Measurements from ENCODE around the gene POC1A.

The POC1A gene

DNA sequence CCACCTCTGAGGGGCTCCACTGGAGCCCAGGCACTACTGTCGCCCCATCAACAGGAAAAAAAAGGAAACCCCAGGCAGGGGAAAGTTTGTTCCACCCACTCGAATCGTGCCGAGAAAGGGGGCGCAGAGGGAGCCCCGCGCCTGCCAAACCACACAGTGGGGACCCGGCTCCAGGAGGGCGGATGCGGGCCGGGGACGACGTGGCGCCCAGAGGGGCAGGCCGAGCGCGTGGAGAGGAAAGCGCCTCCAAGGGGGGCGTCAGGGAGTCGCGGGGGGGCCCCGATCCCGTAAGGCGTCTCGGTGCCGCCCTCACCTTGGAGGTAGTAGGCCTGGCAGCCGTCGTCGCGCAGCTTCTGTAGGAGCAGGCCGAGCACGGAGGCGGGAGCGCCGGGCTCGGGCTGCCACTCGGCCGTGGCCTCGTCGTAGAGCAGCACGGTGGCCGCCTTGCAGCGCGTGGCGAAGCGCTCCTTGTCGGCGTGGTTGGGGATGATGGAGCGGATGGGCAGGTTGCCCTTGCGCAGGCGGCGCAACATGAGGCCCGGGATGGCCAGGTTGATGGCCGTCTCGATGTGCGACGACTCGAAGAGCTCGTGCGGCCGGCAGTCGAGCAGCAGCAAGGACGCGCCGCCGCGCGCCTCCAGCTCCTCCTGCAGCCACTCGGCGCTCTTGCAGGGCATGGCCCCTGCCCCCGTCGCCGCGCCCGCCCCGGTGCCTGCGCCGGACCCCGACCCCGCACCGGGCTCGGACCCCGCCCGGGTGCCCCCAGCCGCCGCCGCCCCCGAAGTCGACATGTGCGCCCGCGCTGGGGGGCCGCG, 98.5 kb downstream of the POC1A start:
- CTCF ChIA-PET, result interaction anchor here (0.5 to 2.0 kb wide), 7 partner anchors 14 to 222 kb away, joined by 3 to 12 read pairs (median 3); no protein-coding TSS in a partner anchor
- TF ChIP-seq L3MBTL2 (conservative IDR thresholded peaks at IDR 0.05), result peak; percentile 96
- no peak for TF ChIP-seq FOXK2 (IDR thresholded peaks at IDR 0.05)
- POLR2A ChIA-PET, result interaction anchor here (0.9 to 2.6 kb wide), 8 partner anchors 9 to 95 kb away, joined by 3 to 21 read pairs (median 4); partner anchors contain the start of genes ABHD14B and RPL29
- peak; percentile 66 for DNase-seq (ENCODE audit: extremely low spot score)

DNA sequence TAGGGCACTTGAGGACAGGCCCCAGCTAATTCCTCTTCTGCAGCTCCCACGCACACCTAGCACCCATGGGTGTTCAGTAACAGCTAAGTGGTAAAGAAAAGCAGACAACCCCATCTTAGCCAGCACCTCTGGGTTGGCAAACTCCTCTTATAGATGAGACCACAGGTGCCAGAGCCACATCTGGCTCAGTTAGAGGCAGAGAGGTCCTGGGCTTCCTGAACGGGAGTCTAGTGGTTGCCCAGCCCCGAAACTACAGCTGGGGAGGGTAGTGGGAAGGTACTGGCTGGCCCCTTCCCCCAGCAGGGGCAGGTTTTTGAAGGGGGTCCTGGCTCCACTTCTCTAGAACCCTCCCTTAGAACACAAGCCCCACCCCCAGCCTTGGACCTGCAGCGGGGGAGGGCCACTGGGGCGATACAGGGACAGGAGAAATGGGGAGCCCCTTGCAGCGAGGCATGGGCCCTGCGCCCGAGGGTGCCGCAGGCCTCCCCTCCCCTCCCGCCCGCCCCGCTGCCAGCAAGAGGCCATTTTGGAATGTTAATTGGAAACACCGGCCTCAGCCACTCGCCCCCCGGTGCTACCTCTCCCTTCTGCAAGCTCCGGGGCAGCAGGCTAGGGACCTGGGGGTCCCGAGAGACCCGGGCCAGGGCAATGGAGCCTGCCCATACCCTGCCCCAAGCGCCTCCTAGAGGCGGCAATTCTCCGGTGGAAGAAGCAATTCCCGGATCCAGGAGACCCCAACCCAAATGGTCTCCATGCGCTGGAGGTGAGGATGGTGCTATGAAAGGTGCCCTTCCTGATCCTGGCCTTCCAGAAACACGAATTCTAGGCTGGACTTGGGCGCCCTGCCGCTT, 99.3 kb downstream of the POC1A start:
- TF ChIP-seq SP1 (IDR thresholded peaks at IDR 0.05) (no peak), ZNF384 (IDR thresholded peaks at IDR 0.05) (no peak), TARDBP (IDR thresholded peaks at IDR 0.05) (no peak), BHLHE40 (IDR thresholded peaks at IDR 0.05; ENCODE audit: borderline replicate concordance) (no peak), ELF4 (IDR thresholded peaks at IDR 0.05) (no peak), FOXK2 (IDR thresholded peaks at IDR 0.05) (no peak), ARNT (IDR thresholded peaks at IDR 0.05) (no peak), FOXA1 (IDR thresholded peaks at IDR 0.05) (no peak), HDGF (IDR thresholded peaks at IDR 0.05; ENCODE audit: borderline replicate concordance) (no peak), CTBP1 (IDR thresholded peaks at IDR 0.05; ENCODE audit: borderline replicate concordance) (no peak), L3MBTL2 (conservative IDR thresholded peaks at IDR 0.05) (no peak), FOXM1 (IDR thresholded peaks at IDR 0.05; ENCODE audit: borderline replicate concordance) (no peak), LEF1 (IDR thresholded peaks at IDR 0.05; ENCODE audit: borderline replicate concordance) (no peak)
- TF ChIP-seq, protein P1, sequence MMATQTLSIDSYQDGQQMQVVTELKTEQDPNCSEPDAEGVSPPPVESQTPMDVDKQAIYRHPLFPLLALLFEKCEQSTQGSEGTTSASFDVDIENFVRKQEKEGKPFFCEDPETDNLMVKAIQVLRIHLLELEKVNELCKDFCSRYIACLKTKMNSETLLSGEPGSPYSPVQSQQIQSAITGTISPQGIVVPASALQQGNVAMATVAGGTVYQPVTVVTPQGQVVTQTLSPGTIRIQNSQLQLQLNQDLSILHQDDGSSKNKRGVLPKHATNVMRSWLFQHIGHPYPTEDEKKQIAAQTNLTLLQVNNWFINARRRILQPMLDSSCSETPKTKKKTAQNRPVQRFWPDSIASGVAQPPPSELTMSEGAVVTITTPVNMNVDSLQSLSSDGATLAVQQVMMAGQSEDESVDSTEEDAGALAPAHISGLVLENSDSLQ (IDR thresholded peaks at IDR 0.05), result no peak
- CTCF ChIA-PET, result no interaction called here
- no peak for DNase-seq (ENCODE audit: extremely low spot score)
- POLR2A ChIA-PET, result interaction anchor here (0.9 to 2.2 kb wide), 7 partner anchors 9 to 96 kb away, joined by 3 to 21 read pairs (median 3); partner anchors contain the start of gene RPL29

DNA sequence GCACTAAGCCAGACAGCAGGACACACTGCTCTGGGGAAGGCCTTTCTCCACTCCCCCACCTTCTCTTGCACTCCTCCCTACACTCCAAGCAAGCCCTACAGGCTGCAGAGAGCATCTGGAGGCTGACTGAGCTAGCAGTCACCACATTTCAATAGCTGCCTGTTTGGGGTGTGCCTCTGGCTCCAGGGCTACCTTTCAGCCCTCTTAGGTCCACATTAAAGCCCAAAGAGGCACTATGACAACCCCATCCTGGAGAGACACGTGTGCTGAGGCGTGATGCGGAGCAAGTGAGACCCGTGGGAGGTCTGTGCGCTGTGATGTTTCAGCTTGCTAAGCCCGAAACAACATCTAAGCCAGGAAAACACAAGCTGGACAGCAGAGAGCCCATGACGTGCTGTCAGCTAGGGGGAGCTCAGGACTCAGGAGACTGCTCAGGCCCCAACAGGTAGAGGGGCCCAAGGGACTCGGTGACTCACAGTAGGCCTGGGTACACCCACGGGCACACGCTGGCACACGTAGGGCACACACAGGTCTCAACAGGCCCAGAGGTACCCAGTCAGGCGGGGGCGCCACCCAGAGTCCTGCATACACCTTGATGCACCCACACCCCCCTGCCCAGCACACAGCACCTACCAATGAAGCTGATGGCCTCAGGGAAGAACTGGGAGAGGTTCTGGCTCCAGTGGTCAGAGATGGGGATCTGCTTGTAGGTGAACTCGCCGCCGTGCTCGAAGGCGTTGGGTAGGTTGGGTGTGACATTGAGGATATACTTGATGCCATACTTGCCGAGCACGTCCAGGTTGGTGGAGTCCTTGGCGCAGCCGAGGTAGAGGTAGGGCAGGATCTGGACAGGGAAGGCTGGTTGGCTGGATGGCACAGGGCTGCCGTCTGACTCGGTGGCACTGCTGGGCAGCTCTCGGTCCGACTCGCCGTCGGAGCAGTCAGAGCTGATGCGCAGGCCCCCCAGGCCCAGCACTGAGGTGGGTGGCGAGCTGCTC, 100.6 kb downstream of the POC1A start:
- DNase-seq (ENCODE audit: extremely low spot score), result no peak
- ChIA-PET CTCF (interaction anchor here (0.8 to 2.9 kb wide), 7 partner anchors 9 to 112 kb away, joined by 3 to 31 read pairs (median 3); partner anchors contain the start of gene RRP9), POLR2A (interaction anchor here (0.7 to 1.4 kb wide), 8 partner anchors 12 to 101 kb away, joined by 3 to 6 read pairs (median 4); partner anchors contain the start of genes POC1A and RPL29)
- TF ChIP-seq SP1 (IDR thresholded peaks at IDR 0.05), result no peak
- TF ChIP-seq FOXA1 (IDR thresholded peaks at IDR 0.05), result no peak
- no peak for TF ChIP-seq FOXM1 (IDR thresholded peaks at IDR 0.05; ENCODE audit: borderline replicate concordance)
- no peak for TF ChIP-seq TARDBP (IDR thresholded peaks at IDR 0.05)

DNA sequence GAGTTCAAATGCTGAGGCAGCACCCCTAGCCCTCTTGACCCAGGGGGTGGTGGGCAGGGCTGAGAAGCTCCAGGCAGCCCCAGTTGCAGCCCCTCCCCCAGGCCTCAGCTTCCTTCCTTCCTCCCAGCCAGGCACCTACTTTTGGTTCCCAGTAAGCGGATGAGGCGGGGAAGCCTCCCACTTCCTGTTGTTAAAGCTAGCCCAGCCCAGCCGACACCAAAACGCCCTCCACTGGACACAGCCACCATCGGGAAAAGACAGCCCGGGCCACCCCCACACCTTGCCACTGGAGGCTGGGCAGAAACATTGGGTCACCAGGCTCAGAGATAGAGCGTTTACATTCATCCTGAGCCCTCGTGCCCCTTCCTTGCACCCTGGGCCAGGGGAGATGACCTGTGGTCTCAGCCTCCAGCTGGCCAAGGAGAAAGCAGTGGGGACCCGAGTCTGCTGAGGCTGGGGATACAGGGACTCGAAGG, 101.4 kb downstream of the POC1A start:
- no peak for DNase-seq (ENCODE audit: extremely low spot score)
- CTCF ChIA-PET, result interaction anchor here (0.6 to 2.9 kb wide), 7 partner anchors 10 to 111 kb away, joined by 3 to 31 read pairs (median 3); partner anchors contain the start of gene RRP9
- TF ChIP-seq FOXM1 (IDR thresholded peaks at IDR 0.05; ENCODE audit: borderline replicate concordance) (no peak), HDGF (IDR thresholded peaks at IDR 0.05; ENCODE audit: borderline replicate concordance) (no peak), NFRKB (IDR thresholded peaks at IDR 0.05) (no peak), BHLHE40 (IDR thresholded peaks at IDR 0.05; ENCODE audit: borderline replicate concordance) (no peak), SP1 (IDR thresholded peaks at IDR 0.05) (no peak), LEF1 (IDR thresholded peaks at IDR 0.05; ENCODE audit: borderline replicate concordance) (no peak), CTBP1 (IDR thresholded peaks at IDR 0.05; ENCODE audit: borderline replicate concordance) (no peak), ELF4 (IDR thresholded peaks at IDR 0.05) (no peak), FOXA1 (IDR thresholded peaks at IDR 0.05) (no peak)
- TF ChIP-seq, protein P1 (IDR thresholded peaks at IDR 0.05), result no peak
- POLR2A ChIA-PET, result interaction anchor here (1.2 to 1.4 kb wide), 4 partner anchors 13 to 102 kb away, joined by 4 to 6 read pairs (median 4); partner anchors contain the start of gene POC1A

DNA sequence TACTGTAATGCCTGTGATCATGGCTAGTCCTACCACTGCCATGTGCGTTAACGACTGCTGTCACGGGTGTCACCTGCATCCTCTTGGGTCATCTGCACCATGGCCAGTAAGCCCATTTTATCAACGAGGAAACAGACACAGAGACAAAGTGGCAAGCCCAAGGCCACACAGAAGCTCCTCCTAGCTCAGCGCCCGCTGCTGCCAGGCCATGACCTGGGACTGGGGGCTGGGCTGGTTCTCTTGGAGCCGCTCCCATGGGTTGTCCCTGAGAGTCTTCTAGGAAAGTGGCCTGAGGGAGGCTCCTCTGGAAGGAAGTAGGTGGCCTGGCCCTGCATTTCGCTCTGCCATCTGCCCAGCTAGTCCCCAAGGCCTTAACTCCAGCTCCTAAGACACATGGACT, 102.8 kb downstream of the POC1A start:
- CTCF ChIA-PET, result interaction anchor here (2.9 kb wide), 1 partner anchor 47 kb away, joined by 31 read pairs; no protein-coding TSS in a partner anchor

More for the DNA sequence above, 102.8 kb downstream of the POC1A start:
- no peak for DNase-seq (ENCODE audit: extremely low spot score)
- POLR2A ChIA-PET, result interaction anchor here (1.1 to 1.3 kb wide), 2 partner anchors 59 to 78 kb away, joined by 3 read pairs; partner anchors contain the start of gene ABHD14B
- TF ChIP-seq ELF4 (IDR thresholded peaks at IDR 0.05) (no peak), FOXK2 (IDR thresholded peaks at IDR 0.05) (no peak), TARDBP (IDR thresholded peaks at IDR 0.05) (no peak), L3MBTL2 (conservative IDR thresholded peaks at IDR 0.05) (no peak), NFRKB (IDR thresholded peaks at IDR 0.05) (no peak), FOXA1 (IDR thresholded peaks at IDR 0.05) (no peak), LEF1 (IDR thresholded peaks at IDR 0.05; ENCODE audit: borderline replicate concordance) (no peak), ARNT (IDR thresholded peaks at IDR 0.05) (no peak), HDGF (IDR thresholded peaks at IDR 0.05; ENCODE audit: borderline replicate concordance) (no peak), ZNF384 (IDR thresholded peaks at IDR 0.05) (no peak), SP1 (IDR thresholded peaks at IDR 0.05) (no peak), BHLHE40 (IDR thresholded peaks at IDR 0.05; ENCODE audit: borderline replicate concordance) (no peak)

All from HEK293T (cell line).